ENCODE results near the gene IMMT. TPM values are rescaled to one million over a fixed set of nuclear protein-coding genes. Genes with fewer than 3 reads are reported as not detected.
A peak's percentile ranks its signal among the peaks of the same experiment; 100 is the strongest.

IMMT gene
- total and polyA plus RNA-seq, 2 donors (not counting 3 experiments of a cell fraction or from before 2014, with no cell fraction given), result 35.6 to 112 TPM

- Histone ChIP-seq H2AFZ (ENCODE audit: low read depth, low read length) (peak overlapping the region; percentile 3), H3K4me3 (replicated peaks in 1 of 3; ENCODE audit: insufficient read depth in 1 of 3, low read depth in 1 of 3, low read length in 3 of 3) (no peak overlapping the region), H3K9ac (replicated peaks; ENCODE audit: extremely low read depth, insufficient read depth, low read length) (no peak overlapping the region), H4K20me1 (replicated peaks; ENCODE audit: control insufficient read depth, extremely low read depth, insufficient read depth, low read length) (no peaks in the 10 kb centered on the region), H3K9me1 (replicated peaks; ENCODE audit: control insufficient read depth, extremely low read depth, insufficient read depth, low read length) (no peaks in the 10 kb centered on the region), H3K4me2 (ENCODE audit: insufficient read depth, low read length) (no peak overlapping the region), H3K79me2 (ENCODE audit: control insufficient read depth, insufficient read depth, low read length) (no peaks in the 10 kb centered on the region), H3K4me1 (ENCODE audit: control insufficient read depth, extremely low read depth, insufficient read depth, low read length) (peaks cover 7% of the 10 kb centered on the region), H3K36me3 (ENCODE audit: control insufficient read depth in 2 of 2, extremely low read depth in 1 of 2, insufficient read depth in 2 of 2, low read length in 2 of 2) (no peaks in the 10 kb centered on the region), H3K27me3 (ENCODE audit: control insufficient read depth in 2 of 2, insufficient read depth in 2 of 2, low read length in 2 of 2) (no peaks in the 10 kb centered on the region), H3K9me3 (replicated peaks; ENCODE audit: control insufficient read depth, insufficient read depth, low read length) (no peaks in the 10 kb centered on the region), H3K27ac (ENCODE audit: insufficient read depth, low read depth, low read length) (no peak overlapping the region)
- FAIRE-seq, result peak; percentile 97
- ChIA-PET POLR2A (interaction anchor here (1.2 kb wide), 1 partner anchor 26 kb away, joined by 3 read pairs; the partner anchor contains the start of gene IMMT), CTCF (interaction anchor here (0.5 to 3.4 kb wide), 38 partner anchors 8 to 401 kb away, joined by 3 to 92 read pairs (median 5); partner anchors contain the start of genes KDM3A, MRPL35 and REEP1)
- intact Hi-C loops (cut with micrococcal nuclease), result loop anchor here (1.0 to 5.0 kb wide), 4 partner anchors 76 to 220 kb away; partner anchors contain the start of gene KDM3A
- no TSS peak for BruUV-seq (replicated peaks)
- peak; percentile 68 for DNase-seq (ENCODE audit: low read depth, low spot score)
- TF ChIP-seq, protein P1, sequence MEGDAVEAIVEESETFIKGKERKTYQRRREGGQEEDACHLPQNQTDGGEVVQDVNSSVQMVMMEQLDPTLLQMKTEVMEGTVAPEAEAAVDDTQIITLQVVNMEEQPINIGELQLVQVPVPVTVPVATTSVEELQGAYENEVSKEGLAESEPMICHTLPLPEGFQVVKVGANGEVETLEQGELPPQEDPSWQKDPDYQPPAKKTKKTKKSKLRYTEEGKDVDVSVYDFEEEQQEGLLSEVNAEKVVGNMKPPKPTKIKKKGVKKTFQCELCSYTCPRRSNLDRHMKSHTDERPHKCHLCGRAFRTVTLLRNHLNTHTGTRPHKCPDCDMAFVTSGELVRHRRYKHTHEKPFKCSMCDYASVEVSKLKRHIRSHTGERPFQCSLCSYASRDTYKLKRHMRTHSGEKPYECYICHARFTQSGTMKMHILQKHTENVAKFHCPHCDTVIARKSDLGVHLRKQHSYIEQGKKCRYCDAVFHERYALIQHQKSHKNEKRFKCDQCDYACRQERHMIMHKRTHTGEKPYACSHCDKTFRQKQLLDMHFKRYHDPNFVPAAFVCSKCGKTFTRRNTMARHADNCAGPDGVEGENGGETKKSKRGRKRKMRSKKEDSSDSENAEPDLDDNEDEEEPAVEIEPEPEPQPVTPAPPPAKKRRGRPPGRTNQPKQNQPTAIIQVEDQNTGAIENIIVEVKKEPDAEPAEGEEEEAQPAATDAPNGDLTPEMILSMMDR (IDR thresholded peaks at IDR 0.05; ENCODE audit: extremely low read depth in 1 of 2, insufficient read depth in 1 of 2, low read depth in 1 of 2, low read length in 2 of 2), result peak; percentile 85 to 92
- TF ChIP-seq POLR2A (IDR thresholded peaks at IDR 0.05; ENCODE audit: low read depth, low read length) (no peak), GATA2 (IDR thresholded peaks at IDR 0.05; ENCODE audit: insufficient read depth, insufficient read length, low read depth, low read length) (no peak)
- dilution Hi-C loops (cut with MboI; ENCODE audit: extremely low pct_ligation_motif_present, low sequenced_read_pairs), result no loop called here
These were observed 25.9 kb upstream of the IMMT start for GRCh38 chr2:86221066-86221684.

DNA sequence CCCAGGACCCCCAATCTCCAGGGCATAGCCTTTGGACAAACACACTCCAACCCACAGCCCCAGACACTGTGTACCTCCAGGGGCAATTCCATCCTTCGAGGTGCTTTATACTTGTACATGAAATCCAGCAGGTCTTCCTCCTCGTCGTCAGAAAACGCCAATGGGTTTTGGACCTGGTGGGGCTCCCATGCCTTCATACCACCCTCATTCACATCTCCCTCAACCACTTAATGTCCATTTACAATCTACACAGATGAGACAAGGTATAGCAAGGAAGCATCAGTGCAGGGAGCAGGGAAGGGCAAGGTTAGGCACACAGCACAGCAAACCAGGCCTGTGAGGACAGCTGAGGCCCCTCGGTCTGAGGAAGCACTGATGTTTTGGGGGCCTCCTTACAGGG lies 24.6 kb upstream of the IMMT start:
- H3K27me3 ChIP-seq (ENCODE audit: control insufficient read depth in 2 of 2, insufficient read depth in 2 of 2, low read length in 2 of 2), result no peaks in the 10 kb centered on the region
- TF ChIP-seq POLR2AphosphoS5 (IDR thresholded peaks at IDR 0.05; ENCODE audit: insufficient read depth, low read depth, low read length) (no peak), EZH2 (IDR thresholded peaks at IDR 0.05; ENCODE audit: borderline replicate concordance, low read depth, low read length, severe bottlenecking) (no peak)
- H2AFZ ChIP-seq (ENCODE audit: low read depth, low read length), result no peak overlapping the region
- no peaks in the 10 kb centered on the region for H3K36me3 ChIP-seq (ENCODE audit: control insufficient read depth in 2 of 2, extremely low read depth in 1 of 2, insufficient read depth in 2 of 2, low read length in 2 of 2)
- dilution Hi-C loops (cut with MboI; ENCODE audit: extremely low pct_ligation_motif_present, low sequenced_read_pairs), result no loop called here
- no peak for DNase-seq (ENCODE audit: low read depth, low spot score)
- H3K4me2 ChIP-seq (ENCODE audit: insufficient read depth, low read length), result no peak overlapping the region
- ChIA-PET CTCF (interaction anchor here (1.0 to 3.4 kb wide), 14 partner anchors 9 to 245 kb away, joined by 3 to 92 read pairs (median 6); partner anchors contain the start of gene MRPL35), POLR2A (no interaction called here)
- BruUV-seq (replicated peaks), result no TSS peak
- H3K9me3 ChIP-seq (replicated peaks; ENCODE audit: control insufficient read depth, insufficient read depth, low read length), result no peaks in the 10 kb centered on the region
- no peak overlapping the region for H3K9ac ChIP-seq (replicated peaks; ENCODE audit: extremely low read depth, insufficient read depth, low read length)
- H3K79me2 ChIP-seq (ENCODE audit: control insufficient read depth, insufficient read depth, low read length), result no peaks in the 10 kb centered on the region
- H3K27ac ChIP-seq (ENCODE audit: insufficient read depth, low read depth, low read length), result no peak overlapping the region
- H3K4me3 ChIP-seq (replicated peaks in 1 of 3; ENCODE audit: insufficient read depth in 1 of 3, low read depth in 1 of 3, low read length in 3 of 3), result no peak overlapping the region
- H3K4me1 ChIP-seq (ENCODE audit: control insufficient read depth, extremely low read depth, insufficient read depth, low read length), result peaks cover under 1% of the 10 kb centered on the region
- H4K20me1 ChIP-seq (replicated peaks; ENCODE audit: control insufficient read depth, extremely low read depth, insufficient read depth, low read length), result no peaks in the 10 kb centered on the region
- no peaks in the 10 kb centered on the region for H3K9me1 ChIP-seq (replicated peaks; ENCODE audit: control insufficient read depth, extremely low read depth, insufficient read depth, low read length)
- intact Hi-C loops (cut with micrococcal nuclease), result loop anchor here (5.0 kb wide), 1 partner anchor 77 kb away; no protein-coding TSS in a partner anchor
- no peak for FAIRE-seq

Measured in endothelial cell of umbilical vein (primary cell).